ENCODE results near the gene UBC. TPM values are rescaled to one million over a fixed set of nuclear protein-coding genes. Genes with fewer than 3 reads are reported as not detected.

UBC gene
- total RNA-seq, 1 experiment from 2014 or later = 1,053 TPM

DNA sequence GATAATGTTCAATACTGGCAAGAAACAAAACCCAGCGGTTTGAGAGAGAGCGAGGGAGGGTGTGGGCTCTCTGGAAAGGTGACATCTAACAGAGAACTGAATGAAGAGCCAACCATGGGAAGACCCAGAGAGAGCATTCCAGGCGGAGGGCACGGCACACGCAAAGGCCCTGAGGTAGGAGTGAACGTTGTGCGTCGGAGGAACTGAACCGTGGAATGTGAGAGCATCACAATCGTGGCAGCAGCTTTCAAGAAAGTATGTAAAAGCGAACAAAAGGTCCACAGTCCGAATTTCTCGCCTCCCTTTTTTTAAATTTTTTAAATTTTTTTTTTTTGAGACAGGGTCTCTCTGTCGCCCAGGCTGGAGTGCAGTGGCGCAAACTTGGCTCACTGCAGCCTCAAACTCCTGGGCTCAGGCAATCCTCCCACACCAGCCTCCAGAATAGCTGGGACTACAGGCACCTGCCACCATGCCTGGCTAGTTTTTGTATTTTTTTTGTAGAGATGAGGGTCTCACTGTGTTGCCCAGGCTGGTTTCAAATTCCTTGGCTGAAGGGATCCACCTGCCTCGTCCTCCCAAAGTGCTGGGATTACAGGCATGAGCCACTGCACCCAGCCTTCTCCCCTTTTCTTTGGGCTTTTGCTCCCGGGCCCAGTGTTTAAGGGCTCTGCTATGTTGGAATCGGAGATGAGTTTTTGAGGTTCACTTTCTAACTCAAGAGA is 35.5 kb downstream of the UBC start:
- TF ChIP-seq, protein P1, sequence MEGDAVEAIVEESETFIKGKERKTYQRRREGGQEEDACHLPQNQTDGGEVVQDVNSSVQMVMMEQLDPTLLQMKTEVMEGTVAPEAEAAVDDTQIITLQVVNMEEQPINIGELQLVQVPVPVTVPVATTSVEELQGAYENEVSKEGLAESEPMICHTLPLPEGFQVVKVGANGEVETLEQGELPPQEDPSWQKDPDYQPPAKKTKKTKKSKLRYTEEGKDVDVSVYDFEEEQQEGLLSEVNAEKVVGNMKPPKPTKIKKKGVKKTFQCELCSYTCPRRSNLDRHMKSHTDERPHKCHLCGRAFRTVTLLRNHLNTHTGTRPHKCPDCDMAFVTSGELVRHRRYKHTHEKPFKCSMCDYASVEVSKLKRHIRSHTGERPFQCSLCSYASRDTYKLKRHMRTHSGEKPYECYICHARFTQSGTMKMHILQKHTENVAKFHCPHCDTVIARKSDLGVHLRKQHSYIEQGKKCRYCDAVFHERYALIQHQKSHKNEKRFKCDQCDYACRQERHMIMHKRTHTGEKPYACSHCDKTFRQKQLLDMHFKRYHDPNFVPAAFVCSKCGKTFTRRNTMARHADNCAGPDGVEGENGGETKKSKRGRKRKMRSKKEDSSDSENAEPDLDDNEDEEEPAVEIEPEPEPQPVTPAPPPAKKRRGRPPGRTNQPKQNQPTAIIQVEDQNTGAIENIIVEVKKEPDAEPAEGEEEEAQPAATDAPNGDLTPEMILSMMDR (conservative IDR thresholded peaks at IDR 0.05; ENCODE audit: low read depth, low read length) = no peak
- no peak for TF ChIP-seq EZH2 (IDR thresholded peaks at IDR 0.05; ENCODE audit: borderline replicate concordance, low read depth, low read length, poor library complexity, severe bottlenecking)
- POLR2A ChIA-PET (ENCODE audit: low non-redundant PET) = no interaction called here
- DNase-seq (ENCODE audit: low spot score) = no peak
- no TSS peak for BruUV-seq (replicated peaks)
- intact Hi-C loops (cut with micrococcal nuclease; ENCODE audit: unreplicated experiment) = no loop called here
- H3K27ac ChIP-seq (ENCODE audit: low read depth, low read length, poor library complexity, severe bottlenecking) = no peak overlapping the region
- no peaks in the 10 kb centered on the region for H3K36me3 ChIP-seq (ENCODE audit: insufficient read depth, low read length, poor library complexity, severe bottlenecking)
- CTCF ChIA-PET = no interaction called here
- no peaks in the 10 kb centered on the region for H3K27me3 ChIP-seq (replicated peaks; ENCODE audit: insufficient read depth, low read depth, low read length, poor library complexity)
- no peaks in the 10 kb centered on the region for H3K9me3 ChIP-seq (ENCODE audit: low read depth, low read length, poor library complexity, severe bottlenecking)
- no peak overlapping the region for H3K4me3 ChIP-seq (ENCODE audit: low read depth, low read length, poor library complexity, severe bottlenecking)
- H3K4me1 ChIP-seq (ENCODE audit: insufficient read depth, low read length, poor library complexity, severe bottlenecking) = no peaks in the 10 kb centered on the region

DNA sequence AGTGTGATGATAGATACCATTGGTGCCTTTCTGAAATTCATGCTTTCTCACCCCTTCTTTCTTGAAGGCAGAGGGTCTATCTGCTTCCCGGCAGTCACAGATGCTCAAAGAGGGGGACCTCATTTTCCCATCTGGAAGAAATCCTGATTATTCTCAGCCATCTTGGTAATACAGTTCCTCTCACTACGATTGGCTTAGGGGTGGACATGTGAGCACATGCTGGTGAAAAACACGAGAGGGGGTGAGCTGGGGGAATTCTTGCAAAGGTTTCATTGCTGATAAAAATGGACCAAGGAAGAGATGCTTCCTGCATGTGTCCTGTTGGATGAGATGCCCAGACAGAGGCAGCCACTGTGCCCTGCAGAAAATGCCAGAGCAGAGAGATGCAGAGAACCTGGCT is 37.0 kb downstream of the UBC start:
- intact Hi-C loops (cut with micrococcal nuclease; ENCODE audit: unreplicated experiment) = no loop called here
- Histone ChIP-seq H3K9me3 (ENCODE audit: low read depth, low read length, poor library complexity, severe bottlenecking) (no peaks in the 10 kb centered on the region), H3K36me3 (ENCODE audit: insufficient read depth, low read length, poor library complexity, severe bottlenecking) (no peaks in the 10 kb centered on the region), H3K27ac (ENCODE audit: low read depth, low read length, poor library complexity, severe bottlenecking) (no peak overlapping the region), H3K4me1 (ENCODE audit: insufficient read depth, low read length, poor library complexity, severe bottlenecking) (no peaks in the 10 kb centered on the region), H3K27me3 (replicated peaks; ENCODE audit: insufficient read depth, low read depth, low read length, poor library complexity) (no peaks in the 10 kb centered on the region), H3K4me3 (ENCODE audit: low read depth, low read length, poor library complexity, severe bottlenecking) (no peak overlapping the region)
- ChIA-PET POLR2A (ENCODE audit: low non-redundant PET) (no interaction called here), CTCF (no interaction called here)
- BruUV-seq (replicated peaks) = no TSS peak
- TF ChIP-seq, protein P1 (conservative IDR thresholded peaks at IDR 0.05; ENCODE audit: low read depth, low read length) = no peak
- TF ChIP-seq EZH2 (IDR thresholded peaks at IDR 0.05; ENCODE audit: borderline replicate concordance, low read depth, low read length, poor library complexity, severe bottlenecking) = no peak
- DNase-seq (ENCODE audit: low spot score) = no peak

DNA sequence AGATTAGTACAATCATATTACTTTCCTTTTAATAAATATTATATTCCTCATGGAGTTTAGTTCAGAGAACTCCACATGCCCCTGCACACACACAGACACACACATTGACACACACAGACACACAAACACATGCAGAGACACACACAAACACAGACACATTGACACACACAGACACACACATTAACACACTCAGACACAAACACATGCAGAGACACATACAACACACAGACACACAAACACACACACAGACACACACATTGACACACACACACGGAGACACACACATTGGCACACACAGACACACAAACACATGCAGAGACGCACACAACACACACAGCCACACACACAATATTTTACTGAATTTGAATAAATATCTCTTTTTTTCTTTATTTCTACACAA is 38.3 kb downstream of the UBC start:
- H3K27ac ChIP-seq (ENCODE audit: low read depth, low read length, poor library complexity, severe bottlenecking) = no peak overlapping the region
- ChIA-PET CTCF (no interaction called here), POLR2A (ENCODE audit: low non-redundant PET) (no interaction called here)
- DNase-seq (ENCODE audit: low spot score) = no peak
- TF ChIP-seq, protein P1 (conservative IDR thresholded peaks at IDR 0.05; ENCODE audit: low read depth, low read length) = no peak
- TF ChIP-seq EZH2 (IDR thresholded peaks at IDR 0.05; ENCODE audit: borderline replicate concordance, low read depth, low read length, poor library complexity, severe bottlenecking) = no peak
- H3K4me1 ChIP-seq (ENCODE audit: insufficient read depth, low read length, poor library complexity, severe bottlenecking) = no peaks in the 10 kb centered on the region
- H3K4me3 ChIP-seq (ENCODE audit: low read depth, low read length, poor library complexity, severe bottlenecking) = no peak overlapping the region
- no peaks in the 10 kb centered on the region for H3K36me3 ChIP-seq (ENCODE audit: insufficient read depth, low read length, poor library complexity, severe bottlenecking)
- H3K9me3 ChIP-seq (ENCODE audit: low read depth, low read length, poor library complexity, severe bottlenecking) = no peaks in the 10 kb centered on the region
- H3K27me3 ChIP-seq (replicated peaks; ENCODE audit: insufficient read depth, low read depth, low read length, poor library complexity) = no peaks in the 10 kb centered on the region
- intact Hi-C loops (cut with micrococcal nuclease; ENCODE audit: unreplicated experiment) = no loop called here
- BruUV-seq (replicated peaks) = no TSS peak

All from A673 (cell line).